NCI-H1048 (cell line): ENCODE results near the gene ZNF488.
"Not testable (repeated sequence)": the region's sequence is repeated elsewhere in the genome, so short reads cannot be mapped to it uniquely, and the experiment has no call there.

Experiments used
- DNase-seq: peaks from one replicate; lab custom pipeline; 2025; lab: John Stamatoyannopoulos, UW

The ZNF488 gene, protein sequence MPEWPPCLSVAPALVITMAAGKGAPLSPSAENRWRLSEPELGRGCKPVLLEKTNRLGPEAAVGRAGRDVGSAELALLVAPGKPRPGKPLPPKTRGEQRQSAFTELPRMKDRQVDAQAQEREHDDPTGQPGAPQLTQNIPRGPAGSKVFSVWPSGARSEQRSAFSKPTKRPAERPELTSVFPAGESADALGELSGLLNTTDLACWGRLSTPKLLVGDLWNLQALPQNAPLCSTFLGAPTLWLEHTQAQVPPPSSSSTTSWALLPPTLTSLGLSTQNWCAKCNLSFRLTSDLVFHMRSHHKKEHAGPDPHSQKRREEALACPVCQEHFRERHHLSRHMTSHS

DNA sequence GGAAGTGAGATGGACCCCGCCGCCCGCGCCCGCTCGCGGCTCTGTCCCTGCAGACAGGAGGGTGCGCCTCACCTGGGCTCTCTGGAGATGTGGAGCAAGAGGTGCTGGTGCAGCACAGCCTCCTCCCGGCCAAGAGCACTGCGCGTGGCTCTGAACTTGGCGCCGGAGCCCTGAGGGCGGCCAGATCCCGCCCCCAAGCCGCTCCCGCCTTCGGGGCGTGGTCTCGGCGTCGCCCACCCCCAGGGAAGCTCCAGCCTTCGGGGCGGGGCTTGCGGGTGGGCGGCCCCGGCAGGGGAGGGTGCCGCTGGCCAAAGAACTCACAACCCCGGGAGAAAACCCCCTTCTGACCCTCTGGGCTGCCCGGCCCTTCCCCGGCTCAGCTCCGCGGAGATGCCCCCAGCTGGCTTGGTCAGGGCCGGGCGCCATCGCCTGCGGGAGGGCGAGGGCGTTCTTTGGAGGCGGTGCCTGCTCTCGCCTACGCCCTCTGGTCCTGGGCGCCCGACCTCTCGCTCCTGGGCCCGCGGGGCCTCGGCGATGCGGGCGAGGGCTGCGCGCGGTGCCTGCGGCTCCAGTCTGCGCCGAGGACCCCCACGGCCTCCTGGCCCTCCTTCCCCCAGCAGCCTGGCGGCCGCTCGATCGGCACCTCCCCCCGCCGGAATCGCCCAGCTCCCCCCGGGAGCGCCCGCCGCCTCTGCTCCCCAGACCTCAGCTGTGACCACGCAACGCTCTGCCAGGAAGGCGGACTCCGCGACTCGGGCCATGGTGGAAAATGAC is at the start of gene ZNF488:
Gene ZNF488, minus strand, starts transcription at position 146 of the 774 bp plus-strand sequence. CDS start 15,464 bp downstream, outside the sequence.
- peak; percentile 63 for DNase-seq

DNA sequence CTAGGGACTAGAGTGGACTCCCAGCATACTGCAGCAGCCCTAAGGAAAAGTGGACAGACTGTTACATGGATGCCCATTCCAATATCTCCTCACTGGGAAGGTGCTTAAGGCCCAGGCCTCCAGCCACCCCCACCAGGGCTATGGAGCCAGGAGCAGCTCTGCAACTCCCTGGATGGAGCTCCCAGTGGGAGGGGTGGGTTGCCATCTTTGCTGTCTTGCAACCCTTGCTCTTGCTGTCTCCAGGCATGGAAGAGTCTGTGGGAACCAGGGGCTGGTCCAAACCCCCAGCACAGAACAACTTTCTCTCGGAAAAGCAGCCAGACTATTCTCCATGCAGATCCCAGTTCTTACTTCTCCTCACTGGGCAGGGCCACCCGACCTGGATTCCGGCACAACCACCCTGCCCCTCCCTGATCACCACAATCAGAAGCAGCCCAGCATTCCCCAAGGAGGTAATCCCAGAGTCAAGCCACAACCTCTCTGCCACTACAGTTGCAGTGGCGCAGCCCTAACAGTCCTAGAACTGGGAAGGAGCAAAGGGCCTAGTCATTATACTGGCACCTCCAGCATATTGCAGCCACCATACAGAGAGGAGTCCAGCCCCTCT is 41.8 kb upstream of the ZNF488 start:
- no peak for DNase-seq

DNA sequence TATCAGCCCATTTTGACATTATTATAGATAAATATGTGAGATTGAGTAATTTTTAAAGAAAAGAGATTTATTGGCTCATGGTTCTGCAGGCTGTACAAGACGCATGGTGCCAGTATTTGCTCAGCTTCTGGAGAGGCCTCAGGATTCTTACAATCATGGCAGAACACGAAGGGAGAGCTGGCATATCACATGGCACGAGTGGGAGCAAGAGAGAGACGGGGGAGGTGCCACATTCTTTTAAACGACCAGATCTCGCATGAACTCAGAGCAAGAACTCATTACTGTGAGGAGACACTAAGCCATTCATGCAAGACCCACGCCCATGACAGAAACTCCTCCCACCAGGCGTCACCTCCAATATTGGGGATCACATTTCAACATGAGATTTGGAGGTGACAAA is 40.1 kb upstream of the ZNF488 start:
- no peak for DNase-seq

DNA sequence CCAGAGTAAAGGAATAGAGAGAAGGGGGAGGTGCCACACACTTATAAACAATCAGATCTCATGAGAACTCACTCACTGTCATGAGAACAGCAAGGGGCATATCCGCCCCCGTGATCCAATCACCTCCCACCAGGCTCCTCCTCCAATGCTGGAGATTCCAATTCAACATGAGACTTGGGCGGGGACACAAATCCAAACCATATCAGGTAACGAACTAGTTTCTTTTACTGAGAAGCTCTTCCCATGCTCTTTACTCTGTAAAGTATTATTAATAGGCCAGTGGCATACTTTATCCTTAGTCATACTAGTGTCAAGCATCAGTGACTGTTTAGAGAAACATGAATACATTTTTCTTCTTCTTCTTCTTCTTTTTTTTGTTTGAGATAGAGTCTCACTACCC is 39.4 kb upstream of the ZNF488 start:
- no peak for DNase-seq

DNA sequence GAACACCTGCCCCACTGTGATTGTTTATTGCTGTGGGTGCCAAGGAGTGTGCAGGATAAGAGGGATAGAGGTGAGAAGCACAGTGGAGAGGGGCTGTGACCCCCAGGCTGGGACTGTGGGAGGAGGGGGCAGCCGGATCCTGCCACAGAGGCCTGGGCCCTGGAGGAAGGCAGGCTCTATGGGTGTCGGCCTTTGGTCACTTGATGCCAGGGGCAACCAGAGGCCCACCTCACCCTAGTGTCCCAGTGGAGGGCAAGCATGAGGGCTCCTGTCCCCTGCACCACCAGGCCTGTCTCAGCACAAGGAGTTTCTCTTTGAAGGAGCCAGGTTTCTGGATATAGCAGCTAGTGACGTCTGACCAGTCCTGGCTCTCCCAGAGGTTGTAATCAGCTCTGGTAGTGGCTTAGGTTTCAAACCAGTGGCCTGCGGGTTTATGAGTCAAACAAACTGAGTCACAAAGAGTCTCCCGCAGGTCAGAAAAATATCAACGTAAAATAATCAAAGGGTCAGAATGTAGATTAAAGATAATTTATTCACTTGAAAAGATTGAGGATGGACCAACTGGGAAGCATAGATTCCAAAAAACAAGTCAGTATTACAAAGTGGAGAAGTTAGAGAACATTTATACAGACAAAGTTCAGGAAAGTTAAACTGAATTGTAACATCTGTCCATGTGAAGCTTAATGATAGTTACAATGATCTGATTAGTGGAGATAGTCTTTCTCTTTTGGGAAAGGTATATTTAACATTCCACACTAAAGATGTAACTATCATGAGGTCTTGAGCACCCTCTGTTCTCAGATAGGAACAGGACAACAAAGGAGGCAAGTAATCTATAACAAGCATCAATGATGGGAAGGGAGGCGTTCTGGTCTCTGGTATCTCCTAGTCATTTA is 37.2 kb upstream of the ZNF488 start:
- DNase-seq, result no peak

DNA sequence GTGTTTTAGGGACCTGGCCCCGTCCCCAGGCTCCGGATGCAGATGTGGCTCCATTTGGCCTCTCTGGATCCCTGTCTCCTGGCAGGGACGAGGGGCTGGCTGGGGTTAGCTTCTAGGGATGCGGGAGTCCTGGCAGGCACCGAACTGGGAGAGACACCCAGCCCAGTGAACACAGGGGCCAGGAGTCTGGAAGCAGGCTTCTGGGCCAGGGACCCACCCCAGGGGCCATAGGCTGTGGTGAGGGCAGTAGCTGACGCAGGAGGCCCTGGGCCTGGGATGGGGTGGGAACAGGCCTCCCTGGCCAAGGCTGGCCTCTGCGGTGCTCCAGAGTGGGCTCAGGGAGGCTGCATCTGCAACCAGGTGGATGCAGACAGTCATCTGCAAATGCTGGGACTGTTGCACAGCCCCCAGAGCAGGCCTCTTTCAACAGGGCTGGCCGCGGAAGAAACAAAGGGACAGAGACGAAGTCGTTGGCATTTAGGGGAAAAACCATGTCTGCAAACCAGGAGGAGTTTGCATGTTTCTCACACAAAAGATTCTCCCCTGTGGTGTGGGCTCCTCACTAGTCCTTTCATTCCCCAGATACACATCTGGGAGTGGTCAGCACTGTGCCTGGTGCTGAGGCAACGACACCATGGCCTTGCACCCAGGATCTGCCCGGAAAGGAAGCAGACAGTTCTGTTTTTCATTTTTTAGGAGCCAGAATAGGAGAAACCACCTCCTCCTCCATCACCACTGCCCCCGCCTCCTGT is 36.4 kb upstream of the ZNF488 start:
- no peak for DNase-seq

DNA sequence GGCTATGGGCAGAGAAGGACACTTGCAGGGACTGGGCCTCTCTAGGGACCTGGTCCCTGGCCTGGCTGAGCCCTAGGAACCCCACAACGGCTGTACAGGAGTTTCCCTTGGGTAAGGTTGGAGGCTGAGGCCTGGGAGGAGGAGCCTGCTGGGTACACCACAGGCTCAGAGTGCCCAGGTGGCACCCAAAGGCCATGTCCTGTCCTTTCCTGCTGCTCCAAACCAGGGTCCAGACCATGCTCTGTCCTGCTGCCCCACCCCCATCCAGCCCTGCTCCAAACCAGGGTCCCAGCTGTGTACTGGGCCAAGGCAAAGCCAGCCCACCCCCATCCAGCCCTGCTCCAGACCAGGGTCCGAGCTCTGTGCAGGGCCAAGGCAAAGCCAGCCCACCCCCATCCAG is 35.3 kb upstream of the ZNF488 start:
- no peak for DNase-seq

DNA sequence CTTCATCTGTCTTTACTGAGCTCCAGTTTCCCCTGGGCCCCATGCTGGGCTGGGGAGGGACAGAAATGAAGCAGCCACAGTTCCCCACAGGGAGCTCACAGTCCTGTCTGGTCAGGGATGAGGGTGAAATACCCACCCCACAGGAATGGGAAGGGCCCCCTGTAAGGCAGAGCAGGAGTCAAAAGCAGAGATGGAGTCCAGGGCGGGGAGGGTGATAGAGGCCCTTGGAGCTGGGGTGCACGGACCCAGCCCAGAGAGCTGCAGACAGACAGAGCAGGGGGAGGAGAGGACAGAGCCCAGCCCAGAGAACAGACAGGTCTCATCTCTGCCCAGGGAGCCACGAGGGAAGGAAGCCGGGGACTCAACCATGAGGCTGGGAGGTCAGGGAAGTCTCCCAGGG is 34.9 kb upstream of the ZNF488 start:
- DNase-seq, result no peak

DNA sequence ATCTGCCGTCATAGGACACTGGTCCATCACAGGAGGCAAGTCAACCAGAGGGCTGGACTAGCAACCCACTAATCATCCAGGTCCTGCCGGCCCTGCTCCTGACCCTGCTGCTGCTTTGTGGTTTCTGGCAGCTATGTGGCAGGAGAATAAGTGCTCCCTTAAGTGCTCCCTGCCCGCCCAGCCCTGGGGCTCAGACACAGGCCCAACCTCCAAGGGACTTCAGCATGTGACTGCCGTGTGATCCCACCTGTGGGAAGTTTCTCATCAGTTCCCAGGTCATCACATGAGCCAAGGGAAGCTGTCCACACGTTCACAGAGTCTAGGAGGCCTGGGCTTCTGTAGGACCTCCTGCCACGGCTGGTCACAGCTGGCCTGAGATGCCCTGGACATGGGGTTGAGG is 34.2 kb upstream of the ZNF488 start:
- no peak for DNase-seq

DNA sequence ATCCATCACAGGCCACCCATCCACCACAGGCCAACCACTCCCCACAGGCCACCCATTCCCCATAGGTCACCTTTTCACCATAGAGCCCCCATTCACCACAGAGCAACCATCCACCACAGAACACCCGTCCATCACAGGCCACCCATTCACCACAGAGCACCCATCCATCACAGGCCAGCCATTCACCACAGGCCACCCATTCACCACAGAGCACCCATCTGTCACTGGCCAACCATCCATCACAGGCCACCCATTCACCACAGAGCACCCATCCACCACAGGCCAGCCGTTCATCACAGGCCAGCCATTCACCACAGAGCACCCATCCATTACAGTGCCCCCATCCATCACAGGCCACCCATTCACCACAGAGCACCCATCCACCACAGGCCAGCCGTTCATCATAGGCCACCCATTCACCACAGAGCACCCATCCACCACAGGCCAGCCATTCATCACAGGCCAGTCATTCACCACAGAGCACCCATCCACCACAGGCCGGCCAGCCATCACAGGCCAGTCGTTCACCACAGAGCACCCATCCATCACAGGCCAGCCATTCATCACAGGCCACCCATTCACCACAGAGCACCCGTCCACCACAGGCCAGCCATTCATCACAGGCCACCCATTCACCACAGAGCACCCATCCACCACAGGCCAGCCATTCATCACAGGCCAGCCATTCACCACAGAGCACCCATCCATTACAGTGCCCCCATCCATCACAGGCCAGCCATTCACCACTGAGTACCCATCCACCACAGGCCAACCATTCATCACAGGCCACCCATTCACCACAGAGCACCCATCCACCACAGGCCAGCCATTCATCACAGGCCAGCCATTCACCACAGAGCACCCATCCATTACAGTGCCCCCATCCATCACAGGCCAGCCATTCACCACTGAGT is 32.5 kb upstream of the ZNF488 start:
- not testable (repeated sequence) for DNase-seq

DNA sequence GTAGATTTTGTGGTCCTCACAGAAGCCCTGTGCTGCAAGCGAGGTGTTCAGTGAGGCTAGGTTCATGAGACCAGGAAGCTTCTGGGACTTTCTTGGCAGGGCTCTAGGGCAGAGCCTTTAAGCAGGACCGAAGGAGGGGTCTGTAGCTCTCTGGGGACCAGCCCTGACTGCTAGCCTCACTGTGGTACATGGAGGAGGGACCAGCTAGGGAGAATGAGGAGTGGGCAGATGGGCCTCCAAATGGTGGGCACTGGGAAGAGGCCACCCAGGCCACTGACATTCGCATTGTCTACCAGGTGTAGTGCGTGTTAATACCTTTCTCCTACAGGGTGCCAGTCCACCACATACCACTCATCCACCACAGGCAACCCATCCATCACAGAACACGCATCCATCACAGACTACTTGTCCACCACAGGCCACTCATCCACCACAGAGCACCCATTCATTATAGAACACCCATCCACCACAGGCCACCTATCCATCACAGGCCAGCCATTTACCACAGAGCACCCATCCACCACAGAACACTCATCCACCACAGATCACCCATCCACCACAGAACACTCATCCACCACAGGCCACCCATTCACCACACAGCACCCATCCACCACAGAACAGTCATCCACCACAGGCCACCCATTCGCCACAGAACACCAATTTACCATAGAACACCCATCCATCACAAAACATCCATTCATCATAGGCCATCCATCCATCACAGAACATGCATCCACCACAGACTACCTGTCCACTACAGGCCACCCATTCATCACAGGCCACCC is 31.6 kb upstream of the ZNF488 start:
- DNase-seq, result no peak

DNA sequence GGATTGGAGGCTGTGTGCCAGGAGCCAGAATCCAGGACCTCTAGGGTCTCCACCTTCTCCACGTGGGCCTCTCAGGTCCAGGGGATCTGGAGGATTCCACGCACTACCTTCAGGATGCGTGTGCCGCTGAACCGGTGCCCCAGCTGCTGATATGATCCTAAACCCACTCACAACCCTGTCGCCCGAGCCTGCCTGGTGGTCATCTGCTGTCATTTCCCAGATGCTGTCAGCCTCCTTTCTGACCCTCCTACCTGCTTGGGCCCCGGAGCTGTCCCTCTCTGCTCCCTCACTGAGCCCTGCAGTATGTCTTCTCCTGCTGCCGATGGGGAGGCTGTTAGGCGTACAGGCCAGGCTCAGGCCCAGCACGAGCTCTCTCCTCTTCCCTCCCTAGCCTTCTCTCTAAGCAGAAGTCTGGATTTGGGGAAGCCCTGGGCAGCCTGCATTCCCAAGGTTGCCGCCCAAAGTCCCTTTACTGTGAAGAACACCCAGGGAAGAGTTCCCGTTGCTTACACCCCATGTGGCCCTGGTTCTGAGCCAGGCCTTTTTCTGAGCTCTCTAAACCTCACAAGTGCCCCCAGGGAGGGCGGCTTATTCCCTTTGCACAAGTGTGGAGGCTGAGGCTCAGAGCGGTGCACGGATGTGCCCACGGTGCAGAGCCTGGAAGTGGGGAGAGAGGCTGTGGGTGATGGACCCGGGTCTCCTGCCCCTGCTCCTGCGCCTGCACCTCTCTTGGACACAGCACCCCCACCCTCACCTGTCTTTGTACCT is 30.8 kb upstream of the ZNF488 start:
- no peak for DNase-seq

DNA sequence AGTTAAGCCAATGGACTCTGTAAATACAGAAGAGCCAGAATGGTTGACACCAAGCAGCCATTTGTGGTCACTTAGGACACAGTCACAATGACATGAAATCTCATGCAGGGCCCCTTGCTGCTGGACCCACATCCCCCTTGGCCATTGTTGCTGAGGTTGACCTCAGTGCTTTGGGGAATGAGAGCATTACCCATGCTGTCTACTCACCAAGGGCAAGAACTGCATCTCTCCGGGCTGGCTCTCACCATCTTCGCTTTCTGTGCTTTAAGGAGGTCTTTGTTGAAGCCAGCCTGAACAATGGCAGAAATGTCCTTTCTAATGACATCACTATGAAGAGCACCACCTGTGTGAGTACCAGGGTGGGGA is 30.1 kb upstream of the ZNF488 start:
- DNase-seq, result no peak

DNA sequence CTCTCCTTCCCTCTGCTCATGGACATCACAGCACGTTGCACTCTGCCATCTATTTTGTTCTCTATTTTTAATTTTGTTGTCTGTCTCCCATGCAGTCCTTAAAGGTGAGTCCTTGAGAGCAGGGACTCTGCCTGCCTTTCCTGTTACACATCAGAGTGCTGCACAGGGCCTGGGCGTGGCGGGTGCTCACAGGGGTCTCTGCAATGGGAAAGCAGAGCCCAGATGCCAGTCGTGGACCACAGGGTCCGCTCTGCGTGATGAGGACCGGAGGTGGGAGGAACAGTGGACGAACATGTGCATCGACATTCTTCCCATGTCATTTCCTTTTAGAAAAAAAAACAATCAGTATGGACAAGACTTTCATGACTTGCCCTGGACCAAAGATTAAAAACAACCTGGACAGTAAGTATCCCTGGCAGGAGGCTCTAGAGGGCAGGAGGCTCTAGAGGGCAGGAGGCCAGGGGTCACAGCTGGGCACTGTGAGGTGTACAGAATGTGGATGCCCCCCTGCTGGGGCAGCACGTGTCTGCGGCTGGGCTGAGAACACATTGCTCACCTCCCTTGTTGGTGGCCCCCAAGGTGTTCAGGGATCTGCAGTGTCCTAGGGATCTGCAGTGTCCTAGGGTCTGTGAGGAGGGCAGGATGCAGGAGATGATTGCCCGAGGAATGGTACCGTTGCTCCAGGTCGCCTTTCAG is 29.6 kb upstream of the ZNF488 start:
- DNase-seq, result no peak

DNA sequence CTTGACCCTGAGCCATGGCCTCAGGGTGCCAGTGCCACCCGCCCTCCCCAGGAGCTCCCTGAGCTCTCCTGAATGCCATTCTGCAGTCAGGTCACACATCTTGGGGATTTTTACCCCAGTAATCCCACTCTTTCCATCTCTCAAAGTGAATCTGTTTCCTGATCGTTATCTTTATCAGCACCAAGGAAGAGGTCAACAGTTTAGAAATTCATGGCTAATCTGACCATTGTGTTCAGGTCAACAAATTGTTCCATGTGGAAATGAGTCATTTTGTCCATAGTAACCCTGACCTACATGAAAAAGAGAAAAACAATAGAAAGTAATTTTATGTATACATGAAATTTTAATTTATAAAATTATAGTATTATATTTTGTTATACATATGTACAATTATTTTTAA is 28.8 kb upstream of the ZNF488 start:
- no peak for DNase-seq

DNA sequence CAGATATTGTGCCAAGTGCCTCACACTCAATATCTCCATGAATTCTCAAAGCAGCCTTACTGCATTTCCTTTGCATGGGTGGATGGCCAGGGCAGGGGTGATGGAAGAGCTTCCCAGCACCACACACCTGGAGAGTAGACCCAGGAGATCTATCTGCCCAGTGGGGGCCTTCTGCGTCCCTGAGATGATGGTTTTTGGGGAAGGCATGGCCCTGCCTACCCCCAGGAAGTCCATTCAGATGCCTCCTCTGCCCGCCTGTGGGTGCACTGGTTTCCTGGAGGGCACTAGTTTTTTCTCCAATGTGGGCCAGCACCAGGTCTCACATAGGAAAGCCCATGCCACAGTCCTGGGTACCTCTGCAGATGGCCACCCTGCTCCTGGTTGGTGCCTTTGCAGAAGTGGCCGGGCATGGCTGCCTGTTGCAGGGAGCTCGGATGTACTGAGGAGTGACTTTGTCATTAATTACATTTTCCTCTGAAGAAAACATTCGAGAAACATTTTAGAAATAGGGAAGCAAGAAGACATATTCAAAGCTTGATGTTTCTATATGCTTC is 28.2 kb upstream of the ZNF488 start:
- no peak for DNase-seq

DNA sequence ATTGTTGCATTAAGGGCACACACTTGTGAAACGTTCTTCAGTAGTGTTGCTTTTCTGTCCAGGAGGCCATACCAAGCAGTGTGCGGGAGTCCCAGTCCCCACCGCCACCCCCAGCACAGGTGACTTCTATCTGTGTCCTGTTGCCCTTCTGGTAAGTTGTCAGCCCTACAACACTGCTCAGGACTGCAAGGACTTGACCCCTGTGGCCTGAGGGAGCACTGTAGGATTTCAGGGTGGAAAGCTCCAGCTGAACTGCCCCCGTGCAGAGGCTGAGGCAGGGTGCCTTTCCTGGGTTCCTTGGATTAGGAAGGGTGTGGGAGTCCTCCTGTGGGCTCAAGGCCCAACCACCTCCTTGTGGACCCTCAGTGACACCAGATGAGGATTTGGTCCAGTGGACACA is 26.8 kb upstream of the ZNF488 start:
- DNase-seq, result no peak

DNA sequence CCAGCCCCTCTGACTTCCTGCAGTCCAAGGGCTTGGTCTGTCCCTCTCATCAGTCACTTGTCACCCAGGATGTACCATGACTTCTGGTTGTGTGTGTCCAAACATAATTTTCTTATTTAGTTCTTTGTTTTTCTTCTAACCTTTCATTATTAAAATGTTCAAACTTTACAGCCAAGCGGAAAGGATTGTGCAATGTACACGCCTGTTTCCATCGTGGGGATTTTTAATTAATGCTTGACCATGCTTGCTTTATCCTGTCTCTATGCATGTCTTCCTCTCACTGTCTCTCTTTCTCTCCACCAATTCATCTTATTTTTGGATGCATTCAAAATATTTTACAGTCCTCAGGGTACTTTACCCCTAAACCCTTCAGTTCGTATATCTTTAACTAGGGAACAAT is 26.2 kb upstream of the ZNF488 start:
- DNase-seq, result no peak
